ENCODE data around the gene STARD8.

- TF ChIP-seq CTCF (IDR thresholded peaks at IDR 0.05; ENCODE audit: low read depth, low read length, missing input control) = no peak
- TF ChIP-seq REST (IDR thresholded peaks at IDR 0.05) = no peak
- no peak for TF ChIP-seq TAF1 (conservative IDR thresholded peaks at IDR 0.05)
- TF ChIP-seq YY1 (IDR thresholded peaks at IDR 0.05) = no peak
- TF ChIP-seq RAD21 (IDR thresholded peaks at IDR 0.05) = no peak
- TF ChIP-seq MAX (IDR thresholded peaks at IDR 0.05) = no peak
- no peak for TF ChIP-seq SP1 (IDR thresholded peaks at IDR 0.05)
- no peak for TF ChIP-seq EGR1 (IDR thresholded peaks at IDR 0.05; ENCODE audit: low read depth in 2 of 2)
- no peak for TF ChIP-seq ATF3 (IDR thresholded peaks at IDR 0.05)
- TF ChIP-seq RXRA (IDR thresholded peaks at IDR 0.05) = no peak
- no peak for TF ChIP-seq GABPA (IDR thresholded peaks at IDR 0.05 in 1 of 2, conservative IDR thresholded peaks at IDR 0.05 in 1 of 2)
Observed at GRCh38 chrX:68681443-68681941, 34.0 kb downstream of the STARD8 start.

Measured in liver (tissue), 3 donors.